Measurements from ENCODE around the gene TTC39C. TPM values are rescaled to one million over a fixed set of nuclear protein-coding genes. Genes with fewer than 3 reads are reported as not detected.

The TTC39C gene
- total RNA-seq, 1 experiment from 2014 or later, result not detected

DNA sequence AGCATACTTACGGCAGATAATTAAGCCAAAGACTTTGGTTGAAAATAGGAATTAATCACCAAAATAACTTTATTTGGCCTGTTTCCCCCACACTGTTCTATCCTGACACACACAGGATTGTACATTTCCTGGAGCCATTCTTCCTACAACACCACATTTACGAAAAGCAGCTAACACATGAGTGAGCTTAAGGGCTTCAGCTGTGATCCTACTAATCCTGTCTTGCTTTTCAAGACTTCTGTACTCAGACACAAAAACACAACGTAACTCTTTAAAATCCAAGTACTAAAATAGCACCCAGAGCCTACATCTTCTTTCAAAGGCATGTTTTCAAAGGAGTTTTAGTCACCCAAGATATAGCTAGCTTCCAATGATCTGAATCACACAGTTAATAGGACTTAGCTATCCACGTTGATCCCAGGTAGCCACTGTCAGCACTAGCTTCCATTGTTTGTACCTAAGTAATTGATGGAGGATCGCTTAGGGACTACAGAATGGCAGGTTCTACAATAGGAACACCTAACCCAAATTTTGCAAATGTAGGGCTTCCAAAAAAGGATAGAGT, 42.8 kb upstream of the TTC39C start:
- no peak overlapping the region for H3K4me3 ChIP-seq (ENCODE audit: low read length)
- no peaks in the 10 kb centered on the region for H3K9me3 ChIP-seq (ENCODE audit: low read length)
- H3K4me1 ChIP-seq (ENCODE audit: low read length), result no peaks in the 10 kb centered on the region
- H4K20me1 ChIP-seq (ENCODE audit: insufficient read depth, low read depth, low read length), result no peaks in the 10 kb centered on the region
- H3K27me3 ChIP-seq (ENCODE audit: low read length), result no peaks in the 10 kb centered on the region
- no peaks in the 10 kb centered on the region for H3K79me2 ChIP-seq (ENCODE audit: low read length)
- no peaks in the 10 kb centered on the region for H3K9me2 ChIP-seq (replicated peaks; ENCODE audit: insufficient read depth, low read length)
- H3K4me2 ChIP-seq (ENCODE audit: low read depth, low read length, poor library complexity, severe bottlenecking), result no peak overlapping the region
- H3K27ac ChIP-seq (ENCODE audit: low read length), result no peak overlapping the region
- no peak for DNase-seq
- H2AFZ ChIP-seq (ENCODE audit: low read length), result no peak overlapping the region
- H3K36me3 ChIP-seq (ENCODE audit: insufficient read depth, low read length), result no peaks in the 10 kb centered on the region
- H3K9ac ChIP-seq (ENCODE audit: low read length), result no peak overlapping the region

DNA sequence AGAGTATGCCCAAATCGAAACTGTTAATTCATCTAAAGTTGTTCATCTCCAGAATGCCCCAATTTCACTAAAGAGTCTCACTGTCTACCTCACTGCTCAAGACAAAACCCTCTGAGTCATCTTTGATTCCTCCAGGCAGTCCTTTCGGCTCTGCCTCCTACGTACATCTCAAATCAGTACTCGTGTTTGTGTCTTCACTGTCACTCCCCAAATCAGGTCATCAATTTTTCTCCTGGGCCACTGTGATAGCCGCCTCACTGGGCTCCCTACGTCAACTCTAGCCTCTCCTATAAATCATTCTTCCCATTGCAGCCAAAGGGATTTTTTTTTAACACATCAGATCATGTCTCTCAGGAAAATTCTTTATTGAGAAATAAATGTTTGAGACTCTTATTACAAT, 42.1 kb upstream of the TTC39C start:
- Histone ChIP-seq H3K27me3 (ENCODE audit: low read length) (no peaks in the 10 kb centered on the region), H3K9ac (ENCODE audit: low read length) (no peak overlapping the region), H3K4me1 (ENCODE audit: low read length) (no peaks in the 10 kb centered on the region), H3K79me2 (ENCODE audit: low read length) (no peaks in the 10 kb centered on the region), H3K9me3 (ENCODE audit: low read length) (no peaks in the 10 kb centered on the region), H3K9me2 (replicated peaks; ENCODE audit: insufficient read depth, low read length) (no peaks in the 10 kb centered on the region), H3K4me2 (ENCODE audit: low read depth, low read length, poor library complexity, severe bottlenecking) (no peak overlapping the region), H3K4me3 (ENCODE audit: low read length) (no peak overlapping the region), H4K20me1 (ENCODE audit: insufficient read depth, low read depth, low read length) (no peaks in the 10 kb centered on the region), H2AFZ (ENCODE audit: low read length) (no peak overlapping the region), H3K36me3 (ENCODE audit: insufficient read depth, low read length) (no peaks in the 10 kb centered on the region), H3K27ac (ENCODE audit: low read length) (no peak overlapping the region)
- DNase-seq, result no peak

DNA sequence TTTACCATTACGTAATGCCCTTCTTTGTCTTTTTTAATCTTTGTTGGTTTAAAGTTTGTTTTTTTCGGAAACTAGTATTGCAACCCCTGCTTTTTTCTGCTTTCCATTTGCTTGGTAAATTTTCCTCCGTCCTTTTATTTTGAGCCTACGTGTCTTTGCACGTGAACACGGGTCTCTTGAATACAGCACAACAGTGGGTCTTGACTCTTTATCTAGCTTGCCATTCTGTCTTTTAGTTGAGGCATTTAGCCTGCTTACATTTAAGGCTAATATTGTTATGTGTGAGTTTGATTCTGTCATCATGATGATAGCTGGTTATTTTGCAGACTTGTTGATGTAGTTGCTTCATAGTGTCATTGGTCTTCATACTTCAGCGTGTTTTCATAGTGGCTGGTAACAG, 37.5 kb upstream of the TTC39C start:
- H3K4me1 ChIP-seq (ENCODE audit: low read length), result no peaks in the 10 kb centered on the region
- no peak overlapping the region for H3K4me2 ChIP-seq (ENCODE audit: low read depth, low read length, poor library complexity, severe bottlenecking)
- H3K9ac ChIP-seq (ENCODE audit: low read length), result no peak overlapping the region
- no peak overlapping the region for H2AFZ ChIP-seq (ENCODE audit: low read length)
- DNase-seq, result no peak
- no peaks in the 10 kb centered on the region for H4K20me1 ChIP-seq (ENCODE audit: insufficient read depth, low read depth, low read length)
- no peaks in the 10 kb centered on the region for H3K9me3 ChIP-seq (ENCODE audit: low read length)
- no peaks in the 10 kb centered on the region for H3K36me3 ChIP-seq (ENCODE audit: insufficient read depth, low read length)
- H3K27me3 ChIP-seq (ENCODE audit: low read length), result no peaks in the 10 kb centered on the region
- H3K27ac ChIP-seq (ENCODE audit: low read length), result no peak overlapping the region
- H3K4me3 ChIP-seq (ENCODE audit: low read length), result no peak overlapping the region
- no peaks in the 10 kb centered on the region for H3K79me2 ChIP-seq (ENCODE audit: low read length)
- no peaks in the 10 kb centered on the region for H3K9me2 ChIP-seq (replicated peaks; ENCODE audit: insufficient read depth, low read length)

DNA sequence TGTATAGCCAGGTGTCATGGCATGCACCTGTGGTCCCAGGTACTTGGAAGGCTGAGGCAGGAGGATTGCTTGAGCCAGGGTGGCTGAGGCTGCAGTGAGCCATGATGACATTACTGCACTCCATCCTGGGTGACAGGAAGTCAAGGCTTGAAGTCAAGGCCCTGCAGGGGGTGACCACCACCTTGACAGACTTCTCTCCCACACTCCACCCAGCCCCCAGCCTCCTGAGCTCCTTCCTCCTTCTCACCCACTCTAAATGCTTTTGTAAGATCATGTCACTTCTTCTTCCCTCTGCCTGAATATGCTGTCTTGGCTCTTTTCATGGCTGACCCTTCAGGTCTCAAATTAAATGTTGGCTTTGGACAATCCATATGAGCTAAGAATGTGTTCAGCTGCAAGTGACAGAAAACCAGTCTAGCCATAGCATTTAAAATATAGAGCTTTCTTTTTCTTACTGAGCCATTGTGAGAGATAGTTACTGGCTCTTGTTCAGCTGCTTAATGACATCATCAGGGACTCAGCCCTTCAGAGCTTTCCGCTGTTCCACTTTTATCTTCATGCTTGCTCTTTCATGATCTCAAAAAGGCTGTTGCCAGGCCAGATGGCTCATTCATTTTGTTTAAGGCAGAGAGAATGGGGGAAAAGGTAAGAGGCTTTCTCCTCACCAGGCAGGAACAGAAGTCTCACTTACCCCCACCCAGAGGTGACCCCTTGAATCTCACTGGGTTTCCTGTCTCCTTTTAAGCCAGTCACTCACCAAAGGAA, 36.7 kb upstream of the TTC39C start:
- Histone ChIP-seq H3K4me1 (ENCODE audit: low read length) (no peaks in the 10 kb centered on the region), H3K9me3 (ENCODE audit: low read length) (no peaks in the 10 kb centered on the region), H3K9ac (ENCODE audit: low read length) (no peak overlapping the region), H3K9me2 (replicated peaks; ENCODE audit: insufficient read depth, low read length) (no peaks in the 10 kb centered on the region), H3K79me2 (ENCODE audit: low read length) (no peaks in the 10 kb centered on the region), H3K27me3 (ENCODE audit: low read length) (no peaks in the 10 kb centered on the region), H3K36me3 (ENCODE audit: insufficient read depth, low read length) (no peaks in the 10 kb centered on the region), H4K20me1 (ENCODE audit: insufficient read depth, low read depth, low read length) (no peaks in the 10 kb centered on the region), H3K4me3 (ENCODE audit: low read length) (no peak overlapping the region), H2AFZ (ENCODE audit: low read length) (no peak overlapping the region), H3K4me2 (ENCODE audit: low read depth, low read length, poor library complexity, severe bottlenecking) (no peak overlapping the region), H3K27ac (ENCODE audit: low read length) (no peak overlapping the region)
- DNase-seq, result no peak

DNA sequence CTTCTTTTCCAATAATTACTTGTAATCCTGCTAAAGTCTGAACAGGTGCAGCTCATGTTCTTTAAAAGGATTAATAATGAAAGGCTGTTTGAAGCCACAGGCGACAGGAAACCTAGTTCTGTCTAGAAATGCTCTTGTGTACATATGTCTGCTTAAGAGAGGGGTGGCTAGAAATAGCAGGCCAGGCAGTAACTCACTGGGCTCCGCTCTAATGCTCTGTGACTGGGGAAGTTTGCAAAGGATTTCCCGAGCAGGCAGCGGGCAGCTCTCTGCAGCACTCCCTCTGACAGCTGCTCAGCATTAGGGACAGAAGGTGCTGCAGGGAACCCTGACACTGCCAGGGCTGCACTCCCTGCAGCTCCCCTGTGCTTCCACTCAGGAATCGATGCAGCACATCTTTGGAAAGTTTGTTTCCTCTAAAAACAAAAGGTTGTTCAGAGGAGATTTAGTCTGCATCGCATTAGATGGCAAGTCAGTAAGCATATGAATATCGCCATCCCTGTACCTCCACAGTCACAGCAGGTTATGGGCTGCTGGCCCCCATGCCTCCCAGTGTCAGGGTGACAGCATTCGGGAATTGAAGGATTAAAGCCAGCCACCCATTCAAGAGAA, 33.1 kb upstream of the TTC39C start:
- H3K4me2 ChIP-seq (ENCODE audit: low read depth, low read length, poor library complexity, severe bottlenecking), result no peak overlapping the region
- H3K9ac ChIP-seq (ENCODE audit: low read length), result no peak overlapping the region
- DNase-seq, result no peak
- H3K9me2 ChIP-seq (replicated peaks; ENCODE audit: insufficient read depth, low read length), result no peaks in the 10 kb centered on the region
- no peaks in the 10 kb centered on the region for H3K79me2 ChIP-seq (ENCODE audit: low read length)
- no peaks in the 10 kb centered on the region for H3K9me3 ChIP-seq (ENCODE audit: low read length)
- H4K20me1 ChIP-seq (ENCODE audit: insufficient read depth, low read depth, low read length), result no peaks in the 10 kb centered on the region
- H3K36me3 ChIP-seq (ENCODE audit: insufficient read depth, low read length), result no peaks in the 10 kb centered on the region
- H3K27ac ChIP-seq (ENCODE audit: low read length), result no peak overlapping the region
- H3K4me3 ChIP-seq (ENCODE audit: low read length), result no peak overlapping the region
- H3K27me3 ChIP-seq (ENCODE audit: low read length), result no peaks in the 10 kb centered on the region
- H2AFZ ChIP-seq (ENCODE audit: low read length), result no peak overlapping the region
- H3K4me1 ChIP-seq (ENCODE audit: low read length), result no peaks in the 10 kb centered on the region

DNA sequence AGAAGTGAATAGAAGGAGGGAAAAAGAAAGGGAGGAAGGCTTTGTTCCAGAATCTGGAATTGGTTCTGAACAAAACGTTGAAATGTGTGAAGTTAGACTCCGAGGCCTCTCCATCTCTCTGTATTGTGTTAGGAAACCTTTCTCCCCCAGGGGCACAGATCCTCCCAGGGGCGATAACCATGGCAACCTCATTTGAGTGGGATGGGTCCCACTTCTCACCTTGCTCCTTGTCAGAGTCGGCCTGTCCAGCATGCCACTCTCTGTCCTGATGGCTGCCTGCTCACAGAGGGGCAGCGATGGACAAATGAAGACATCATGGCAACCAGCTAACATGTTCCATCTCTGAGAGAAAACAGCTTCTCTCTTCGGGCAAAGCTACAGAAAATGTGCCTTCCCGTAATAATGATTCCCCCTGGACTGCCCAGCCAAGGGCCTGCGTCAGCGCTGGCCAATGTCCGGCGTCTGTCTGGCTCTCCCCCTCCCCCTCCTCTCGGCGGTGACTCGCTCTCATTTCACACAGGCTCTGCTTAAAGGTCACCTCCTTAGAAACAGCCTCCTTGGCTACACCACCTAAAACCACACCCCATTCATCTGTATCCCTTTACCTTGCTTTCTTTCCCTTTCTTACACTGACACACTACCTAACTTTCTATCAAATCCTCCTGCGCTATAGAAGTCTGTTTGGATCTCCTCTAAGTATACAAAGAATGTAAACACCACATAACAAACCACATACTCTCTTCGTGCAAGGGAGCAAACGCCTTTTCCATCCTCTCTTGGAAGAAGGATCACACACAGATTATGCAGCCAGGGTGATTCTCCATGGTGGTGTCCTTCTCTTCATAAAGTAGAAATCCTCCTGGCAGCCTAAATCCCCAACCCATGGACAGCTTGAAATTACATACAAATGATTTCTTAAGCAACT, 32.1 kb upstream of the TTC39C start:
- no peaks in the 10 kb centered on the region for H3K36me3 ChIP-seq (ENCODE audit: insufficient read depth, low read length)
- H3K9me2 ChIP-seq (replicated peaks; ENCODE audit: insufficient read depth, low read length), result no peaks in the 10 kb centered on the region
- H3K4me3 ChIP-seq (ENCODE audit: low read length), result no peak overlapping the region
- H3K79me2 ChIP-seq (ENCODE audit: low read length), result no peaks in the 10 kb centered on the region
- no peaks in the 10 kb centered on the region for H3K4me1 ChIP-seq (ENCODE audit: low read length)
- H3K4me2 ChIP-seq (ENCODE audit: low read depth, low read length, poor library complexity, severe bottlenecking), result no peak overlapping the region
- H2AFZ ChIP-seq (ENCODE audit: low read length), result no peak overlapping the region
- DNase-seq, result no peak
- H3K9me3 ChIP-seq (ENCODE audit: low read length), result no peaks in the 10 kb centered on the region
- H3K27ac ChIP-seq (ENCODE audit: low read length), result no peak overlapping the region
- no peaks in the 10 kb centered on the region for H3K27me3 ChIP-seq (ENCODE audit: low read length)
- H4K20me1 ChIP-seq (ENCODE audit: insufficient read depth, low read depth, low read length), result no peaks in the 10 kb centered on the region
- H3K9ac ChIP-seq (ENCODE audit: low read length), result no peak overlapping the region

DNA sequence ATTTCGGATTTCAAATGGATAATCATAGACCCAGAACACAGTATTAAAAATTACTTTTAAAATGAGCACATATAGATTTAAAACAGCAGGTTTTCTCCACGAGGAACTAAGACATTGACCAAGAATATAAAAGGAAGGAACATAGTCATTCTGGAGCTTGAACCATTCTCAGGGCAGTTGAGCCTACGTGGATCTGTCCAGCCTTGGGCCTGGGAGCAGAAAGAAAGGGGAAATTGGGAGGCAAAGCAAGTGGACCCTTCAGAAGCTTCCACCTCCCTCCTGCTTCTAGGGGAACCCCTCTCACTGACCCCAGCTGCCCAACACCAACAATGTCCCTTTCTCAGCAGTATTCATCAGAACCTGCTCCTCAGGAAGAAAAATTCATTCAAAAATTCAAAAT, 31.4 kb upstream of the TTC39C start:
- no peaks in the 10 kb centered on the region for H3K27me3 ChIP-seq (ENCODE audit: low read length)
- H3K79me2 ChIP-seq (ENCODE audit: low read length), result no peaks in the 10 kb centered on the region
- no peak overlapping the region for H3K27ac ChIP-seq (ENCODE audit: low read length)
- H2AFZ ChIP-seq (ENCODE audit: low read length), result no peak overlapping the region
- H3K36me3 ChIP-seq (ENCODE audit: insufficient read depth, low read length), result no peaks in the 10 kb centered on the region
- no peak overlapping the region for H3K4me3 ChIP-seq (ENCODE audit: low read length)
- no peaks in the 10 kb centered on the region for H3K9me3 ChIP-seq (ENCODE audit: low read length)
- no peak for DNase-seq
- no peaks in the 10 kb centered on the region for H3K9me2 ChIP-seq (replicated peaks; ENCODE audit: insufficient read depth, low read length)
- no peak overlapping the region for H3K9ac ChIP-seq (ENCODE audit: low read length)
- no peaks in the 10 kb centered on the region for H4K20me1 ChIP-seq (ENCODE audit: insufficient read depth, low read depth, low read length)
- H3K4me1 ChIP-seq (ENCODE audit: low read length), result no peaks in the 10 kb centered on the region
- no peak overlapping the region for H3K4me2 ChIP-seq (ENCODE audit: low read depth, low read length, poor library complexity, severe bottlenecking)
